Neural crest cell (in vitro differentiated cells): ENCODE results near the gene SLC6A7. TPM values are rescaled to one million over a fixed set of nuclear protein-coding genes. Genes with fewer than 3 reads are reported as not detected.

Experiments used
- DNase-seq: peaks from one replicate; pipeline ENCODE4 v3.0.0; 2021; ENCODE audit warnings: low read depth, mixed read lengths, low spot score
- H3K27ac Mint-ChIP-seq: one replicate; pipeline ENCODE4 v1.8.0; 2021; ENCODE audit warnings: mild to moderate bottlenecking, mixed read lengths; ENCODE audit not compliant: unreplicated experiment
- H3K27me3 Mint-ChIP-seq: 2 replicates; pipeline ENCODE4 v1.8.0; 2021; ENCODE audit warnings: low read depth, mild to moderate bottlenecking, mixed read lengths
- H3K36me3 Mint-ChIP-seq: 2 replicates; pipeline ENCODE4 v1.8.0; 2021; ENCODE audit warnings: low read depth, mild to moderate bottlenecking, mixed read lengths
- H3K4me1 Mint-ChIP-seq: 2 replicates; pipeline ENCODE4 v1.8.0; 2021; ENCODE audit warnings: mixed read lengths
- H3K4me3 Mint-ChIP-seq: one replicate; pipeline ENCODE4 v1.8.0; 2021; ENCODE audit warnings: mild to moderate bottlenecking, mixed read lengths
- H3K9me3 Mint-ChIP-seq: 2 replicates; pipeline ENCODE4 v1.8.0; 2021; ENCODE audit warnings: mixed read lengths
- total RNA-seq: library from RNA; stranded (reverse); gene quantifications from 2 replicates; pipeline ENCODE4 v1.2.1, GENCODE V29; 2021
- TF ChIP-seq, protein P1 (sequence below): fragments of 200-600 bp; sonication (generic); conservative IDR thresholded peaks from 2 replicates; pipeline ENCODE4 v1.5.0; 2021; ENCODE audit warnings: antibody characterized with exemption, mild to moderate bottlenecking

Gene SLC6A7
- total RNA-seq, 1 donor from 2014 or later = not detected

DNA sequence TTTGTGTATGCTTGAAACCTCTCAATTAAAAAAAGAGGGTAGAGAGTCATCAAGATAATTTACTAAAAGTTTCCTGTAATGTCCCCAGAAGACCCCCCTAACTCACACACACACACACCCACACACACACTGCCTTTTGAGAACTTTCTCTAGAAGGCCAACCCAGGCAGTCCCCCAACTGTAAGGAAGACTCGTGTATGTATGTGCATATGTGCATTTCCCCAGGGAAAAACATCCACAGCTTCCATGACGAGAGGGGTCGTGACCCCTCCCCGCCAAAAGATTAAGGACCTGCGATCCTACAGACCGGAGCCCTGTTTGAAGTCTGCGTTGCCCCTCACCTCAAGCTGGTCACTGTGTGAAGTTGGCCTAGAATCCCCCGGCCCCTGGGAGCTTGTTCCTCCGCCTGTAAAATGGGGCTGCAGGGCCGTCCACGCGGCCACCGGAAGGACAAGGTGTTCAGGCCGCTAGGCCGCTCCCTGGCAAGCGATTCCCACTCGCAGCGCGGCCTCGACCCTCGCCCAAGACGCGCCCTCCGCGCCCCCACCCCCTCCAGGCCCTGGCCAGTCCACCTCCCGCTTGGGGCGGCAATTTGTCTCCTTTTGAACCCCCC, 23.7 kb upstream of the SLC6A7 start:
- H3K27me3 Mint-ChIP-seq = peaks cover 69% of the 10 kb centered on the region
- TF ChIP-seq, protein P1, sequence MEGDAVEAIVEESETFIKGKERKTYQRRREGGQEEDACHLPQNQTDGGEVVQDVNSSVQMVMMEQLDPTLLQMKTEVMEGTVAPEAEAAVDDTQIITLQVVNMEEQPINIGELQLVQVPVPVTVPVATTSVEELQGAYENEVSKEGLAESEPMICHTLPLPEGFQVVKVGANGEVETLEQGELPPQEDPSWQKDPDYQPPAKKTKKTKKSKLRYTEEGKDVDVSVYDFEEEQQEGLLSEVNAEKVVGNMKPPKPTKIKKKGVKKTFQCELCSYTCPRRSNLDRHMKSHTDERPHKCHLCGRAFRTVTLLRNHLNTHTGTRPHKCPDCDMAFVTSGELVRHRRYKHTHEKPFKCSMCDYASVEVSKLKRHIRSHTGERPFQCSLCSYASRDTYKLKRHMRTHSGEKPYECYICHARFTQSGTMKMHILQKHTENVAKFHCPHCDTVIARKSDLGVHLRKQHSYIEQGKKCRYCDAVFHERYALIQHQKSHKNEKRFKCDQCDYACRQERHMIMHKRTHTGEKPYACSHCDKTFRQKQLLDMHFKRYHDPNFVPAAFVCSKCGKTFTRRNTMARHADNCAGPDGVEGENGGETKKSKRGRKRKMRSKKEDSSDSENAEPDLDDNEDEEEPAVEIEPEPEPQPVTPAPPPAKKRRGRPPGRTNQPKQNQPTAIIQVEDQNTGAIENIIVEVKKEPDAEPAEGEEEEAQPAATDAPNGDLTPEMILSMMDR = no peak
- no peak overlapping the region for H3K4me3 Mint-ChIP-seq
- H3K9me3 Mint-ChIP-seq = no peaks in the 10 kb centered on the region
- peaks cover 52% of the 10 kb centered on the region for H3K4me1 Mint-ChIP-seq
- no peak overlapping the region for H3K27ac Mint-ChIP-seq
- no peaks in the 10 kb centered on the region for H3K36me3 Mint-ChIP-seq
- DNase-seq = no peak

DNA sequence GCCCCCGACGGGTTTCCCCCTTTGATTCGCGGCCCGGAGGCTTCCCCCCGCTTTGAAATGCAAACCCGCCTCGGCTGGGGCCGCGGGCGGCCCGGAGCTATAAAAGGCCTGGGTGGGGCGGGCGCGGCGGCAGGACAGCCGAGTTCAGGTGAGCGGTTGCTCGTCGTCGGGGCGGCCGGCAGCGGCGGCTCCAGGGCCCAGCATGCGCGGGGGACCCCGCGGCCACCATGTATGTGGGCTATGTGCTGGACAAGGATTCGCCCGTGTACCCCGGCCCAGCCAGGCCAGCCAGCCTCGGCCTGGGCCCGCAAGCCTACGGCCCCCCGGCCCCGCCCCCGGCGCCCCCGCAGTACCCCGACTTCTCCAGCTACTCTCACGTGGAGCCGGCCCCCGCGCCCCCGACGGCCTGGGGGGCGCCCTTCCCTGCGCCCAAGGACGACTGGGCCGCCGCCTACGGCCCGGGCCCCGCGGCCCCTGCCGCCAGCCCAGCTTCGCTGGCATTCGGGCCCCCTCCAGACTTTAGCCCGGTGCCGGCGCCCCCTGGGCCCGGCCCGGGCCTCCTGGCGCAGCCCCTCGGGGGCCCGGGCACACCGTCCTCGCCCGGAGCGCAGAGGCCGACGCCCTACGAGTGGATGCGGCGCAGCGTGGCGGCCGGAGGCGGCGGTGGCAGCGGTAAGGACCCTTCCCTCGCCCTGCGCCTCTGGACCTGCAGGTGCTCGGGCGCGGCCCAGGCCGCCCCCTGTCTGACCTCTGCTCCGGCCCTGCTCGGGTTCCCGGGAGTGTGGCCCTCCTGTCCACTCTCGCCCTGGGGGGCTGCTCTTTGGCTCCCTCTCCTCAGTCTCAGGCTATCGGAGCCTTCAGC, 23.0 kb upstream of the SLC6A7 start, which contains the start of gene CDX1:
CDX1 (plus strand) TSS at position 129 of the 862 bp plus-strand sequence; CDS start at position 228, 99 bp downstream.
- H3K4me1 Mint-ChIP-seq = peaks cover 45% of the 10 kb centered on the region
- H3K4me3 Mint-ChIP-seq = peak within 1 kb of the TSS; percentile 47
- H3K27ac Mint-ChIP-seq = no peak within 1 kb of the TSS
- no peak for DNase-seq
- TF ChIP-seq, protein P1 = no peak
- no peaks in the 10 kb centered on the region for H3K9me3 Mint-ChIP-seq
- H3K27me3 Mint-ChIP-seq = peaks cover 68% of the 10 kb centered on the region
- no peaks in the 10 kb centered on the region for H3K36me3 Mint-ChIP-seq

DNA sequence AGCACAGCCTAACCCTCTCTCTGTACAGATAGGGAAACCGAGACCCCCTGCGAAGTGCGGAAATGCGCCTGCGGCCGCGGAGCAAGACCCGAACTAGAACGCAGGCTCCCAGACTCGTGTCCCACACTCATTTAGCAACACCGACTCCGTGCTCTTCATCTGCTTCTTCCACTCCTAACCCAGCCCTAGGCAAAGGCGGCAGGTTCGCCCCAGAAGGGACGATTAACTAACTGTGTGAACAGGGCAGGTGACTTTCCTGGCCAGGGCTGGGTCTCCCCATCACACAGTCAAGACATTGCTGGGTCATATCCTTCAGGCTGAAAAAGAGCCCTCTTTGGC, 22.4 kb upstream of the SLC6A7 start:
- peaks cover 69% of the 10 kb centered on the region for H3K27me3 Mint-ChIP-seq
- H3K36me3 Mint-ChIP-seq = no peaks in the 10 kb centered on the region

DNA sequence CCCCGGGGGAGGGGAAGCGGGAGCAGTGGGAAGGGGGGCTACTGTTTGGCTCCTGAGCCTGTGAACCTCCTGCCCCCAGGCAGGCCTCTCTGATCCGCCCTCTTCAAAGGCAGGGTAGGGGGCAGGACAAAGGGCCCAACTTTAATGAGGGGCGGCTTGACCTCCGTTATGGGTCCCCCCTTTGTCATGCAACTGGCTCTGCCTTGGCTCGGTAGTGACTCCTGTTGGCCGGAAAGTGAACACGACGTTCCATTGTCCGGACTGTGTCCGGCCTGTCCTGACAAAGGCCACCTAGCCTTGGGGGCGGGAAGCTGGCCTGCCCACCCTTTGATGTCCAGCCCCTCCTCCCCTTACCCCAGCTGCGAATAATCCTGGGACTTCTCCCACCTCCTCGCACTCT, 22.0 kb upstream of the SLC6A7 start:
- Mint-ChIP-seq H3K36me3 (no peaks in the 10 kb centered on the region), H3K9me3 (no peaks in the 10 kb centered on the region), H3K27me3 (peaks cover 69% of the 10 kb centered on the region), H3K4me1 (peaks cover 41% of the 10 kb centered on the region), H3K4me3 (peak overlapping the region; percentile 27), H3K27ac (no peak overlapping the region)
- no peak for DNase-seq
- TF ChIP-seq, protein P1 = no peak

More for the DNA sequence above, 22.4 kb upstream of the SLC6A7 start:
- Mint-ChIP-seq H3K9me3 (no peaks in the 10 kb centered on the region), H3K27ac (no peak overlapping the region), H3K4me1 (peaks cover 42% of the 10 kb centered on the region), H3K4me3 (peak overlapping the region; percentile 47)
- TF ChIP-seq, protein P1 = no peak
- DNase-seq = no peak

DNA sequence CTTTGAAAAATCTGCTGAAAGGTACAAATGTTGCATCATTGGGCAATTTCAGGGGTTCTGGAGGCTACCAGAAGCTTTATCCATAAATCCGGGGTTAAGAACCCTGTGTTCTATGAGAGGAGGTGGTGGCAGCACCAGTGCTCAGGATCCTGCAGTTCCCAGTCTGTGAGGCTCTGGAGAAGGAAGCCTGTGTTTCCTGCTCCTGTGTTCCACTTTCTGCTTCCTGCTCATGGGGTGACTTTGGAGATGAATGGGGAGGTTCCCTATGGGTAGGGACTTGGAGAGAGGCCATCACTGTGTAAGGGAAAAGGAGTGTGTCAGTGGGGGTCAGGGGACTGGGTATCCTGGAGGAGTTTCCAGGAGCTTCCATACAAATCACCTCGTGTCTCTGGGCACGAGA, 21.0 kb upstream of the SLC6A7 start:
- TF ChIP-seq, protein P1 = no peak
- peaks cover 72% of the 10 kb centered on the region for H3K27me3 Mint-ChIP-seq
- H3K4me1 Mint-ChIP-seq = peaks cover 32% of the 10 kb centered on the region
- no peak for DNase-seq
- H3K9me3 Mint-ChIP-seq = no peaks in the 10 kb centered on the region
- no peak overlapping the region for H3K4me3 Mint-ChIP-seq
- H3K36me3 Mint-ChIP-seq = no peaks in the 10 kb centered on the region
- no peak overlapping the region for H3K27ac Mint-ChIP-seq
